MCF 10A (cell line): ENCODE results near the gene ABCC6. TPM values are rescaled to one million over a fixed set of nuclear protein-coding genes. Genes with fewer than 3 reads are reported as not detected.

Experiments used
- BruUV-seq: library from RNA; stranded (reverse); fragments of 400-500 nt; replicated peaks from 2 replicates; lab custom pipeline; 2021; lab: Mats Ljungman, UMichigan
- CTCF ChIA-PET: fragments of 300-600 bp; sonication (Branson Sonifier 250); formaldehyde crosslinking; extraction: SDS; loops from one replicate; lab custom pipeline; 2021; ENCODE audit warnings: antibody characterized with exemption, inconsistent platforms; lab: Yijun Ruan, JAX
- POLR2A ChIA-PET: fragments of 300-600, 350-650 bp; sonication (Branson Sonifier 250); formaldehyde crosslinking; extraction: SDS; loops from one replicate; lab custom pipeline; 2020; ENCODE audit warnings: antibody characterized with exemption, inconsistent platforms; lab: Yijun Ruan, JAX
- DNase-seq: peaks from one replicate; pipeline ENCODE4 v3.0.0-alpha.2; 2018; ENCODE audit not compliant: unreplicated experiment
- H3K27ac Mint-ChIP-seq: one replicate; pipeline ENCODE4 v1.8.0; 2022; ENCODE audit warnings: mild to moderate bottlenecking, low read depth, mixed read lengths; ENCODE audit not compliant: unreplicated experiment
- H3K27me3 Mint-ChIP-seq: one replicate; pipeline ENCODE4 v1.8.0; 2022; ENCODE audit warnings: mixed read lengths; ENCODE audit not compliant: insufficient read depth, unreplicated experiment
- H3K36me3 Mint-ChIP-seq: one replicate; pipeline ENCODE4 v1.8.0; 2022; ENCODE audit warnings: mild to moderate bottlenecking, moderate library complexity, mixed read lengths; ENCODE audit not compliant: insufficient read depth, unreplicated experiment
- H3K4me1 Mint-ChIP-seq: one replicate; pipeline ENCODE4 v1.8.0; 2022; ENCODE audit warnings: mixed read lengths; ENCODE audit not compliant: insufficient read depth, unreplicated experiment
- H3K4me3 Mint-ChIP-seq: one replicate; pipeline ENCODE4 v1.8.0; 2022; ENCODE audit warnings: mild to moderate bottlenecking, moderate library complexity, mixed read lengths; ENCODE audit not compliant: unreplicated experiment
- H3K9me3 Mint-ChIP-seq: one replicate; pipeline ENCODE4 v1.8.0; 2022; ENCODE audit warnings: mixed read lengths; ENCODE audit not compliant: unreplicated experiment
- CTCF ChIP-seq: fragments of 200-600 bp; IDR thresholded peaks from one replicate; pipeline ENCODE4 v1.8.0; 2022; ENCODE audit warnings: antibody characterized with exemption, mild to moderate bottlenecking; ENCODE audit not compliant: unreplicated experiment
- intact Hi-C: fragments of 100-400 bp; cut with micrococcal nuclease; formaldehyde crosslinking; loops from 2 replicates; pipeline ENCODE4 v1.14.1; 2022
- total RNA-seq: library from RNA; stranded (reverse); gene quantifications from 2 replicates; pipeline ENCODE4 v1.2.3, GENCODE V29; 2022

The ABCC6 gene
- total RNA-seq, 1 experiment from 2014 or later, result not detected

GRCh38 chr16:16120044-16120381 lies 103.3 kb downstream of the ABCC6 start:
- no peak for DNase-seq
- ChIA-PET CTCF (interaction anchor here (0.8 to 1.7 kb wide), 3 partner anchors 9 to 245 kb away, joined by 3 to 9 read pairs (median 3); no protein-coding TSS in a partner anchor), POLR2A (no interaction called here)
- H3K4me1 Mint-ChIP-seq, result no peaks in the 10 kb centered on the region
- no TSS peak for BruUV-seq
- peaks cover 75% of the 10 kb centered on the region for H3K36me3 Mint-ChIP-seq
- H3K4me3 Mint-ChIP-seq, result no peak overlapping the region
- intact Hi-C loops, result no loop called here
- H3K9me3 Mint-ChIP-seq, result peaks cover 13% of the 10 kb centered on the region
- H3K27me3 Mint-ChIP-seq, result no peaks in the 10 kb centered on the region
- no peak overlapping the region for H3K27ac Mint-ChIP-seq
- no peak for TF ChIP-seq CTCF

- Mint-ChIP-seq H3K36me3 (peaks cover 74% of the 10 kb centered on the region), H3K27ac (no peak overlapping the region), H3K9me3 (no peaks in the 10 kb centered on the region), H3K4me3 (no peak overlapping the region), H3K27me3 (no peaks in the 10 kb centered on the region), H3K4me1 (no peaks in the 10 kb centered on the region)
- CTCF ChIA-PET, result interaction anchor here (0.7 to 1.6 kb wide), 3 partner anchors 9 to 354 kb away, joined by 4 to 9 read pairs (median 4); no protein-coding TSS in a partner anchor
- DNase-seq, result no peak
- no TSS peak for BruUV-seq
- intact Hi-C loops, result no loop called here
- TF ChIP-seq CTCF, result no peak
- POLR2A ChIA-PET, result no interaction called here
Measured at GRCh38 chr16:16118337-16118736, 105.0 kb downstream of the ABCC6 start.

DNA sequence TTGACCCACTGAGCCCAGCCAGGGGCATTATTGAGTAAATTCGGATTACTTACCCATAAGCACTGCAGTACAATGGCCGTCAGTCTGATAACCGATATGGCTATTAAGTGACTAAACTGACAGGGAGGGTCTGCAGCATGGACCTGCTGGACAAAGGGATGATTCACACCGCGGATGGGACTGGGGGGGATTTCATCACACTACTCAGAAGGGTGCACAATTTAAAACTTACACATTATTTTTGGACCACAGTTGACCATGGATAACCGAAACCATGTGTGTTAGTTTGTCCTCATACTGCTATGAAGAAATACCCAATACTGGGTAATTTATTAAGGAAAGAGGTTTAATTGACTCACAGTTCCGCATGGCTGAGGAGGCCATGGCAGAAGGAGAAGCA lies 106.5 kb downstream of the ABCC6 start:
- no peak overlapping the region for H3K27ac Mint-ChIP-seq

GRCh38 chr16:16113076-16113475 lies 110.2 kb downstream of the ABCC6 start:
- no TSS peak for BruUV-seq
- TF ChIP-seq CTCF, result no peak
- Mint-ChIP-seq H3K27me3 (no peaks in the 10 kb centered on the region), H3K27ac (no peak overlapping the region), H3K36me3 (peaks cover 82% of the 10 kb centered on the region), H3K4me3 (no peak overlapping the region), H3K4me1 (no peaks in the 10 kb centered on the region), H3K9me3 (no peaks in the 10 kb centered on the region)
- intact Hi-C loops, result no loop called here
- POLR2A ChIA-PET, result no interaction called here
- CTCF ChIA-PET, result interaction anchor here (1.6 kb wide), 1 partner anchor 12 kb away, joined by 4 read pairs; no protein-coding TSS in a partner anchor
- DNase-seq, result no peak

More for the DNA sequence above, 106.5 kb downstream of the ABCC6 start:
- no peaks in the 10 kb centered on the region for H3K27me3 Mint-ChIP-seq
- H3K4me3 Mint-ChIP-seq, result no peak overlapping the region
- no TSS peak for BruUV-seq
- ChIA-PET CTCF (no interaction called here), POLR2A (no interaction called here)
- H3K4me1 Mint-ChIP-seq, result no peaks in the 10 kb centered on the region
- no peak for DNase-seq
- intact Hi-C loops, result no loop called here
- peaks cover 74% of the 10 kb centered on the region for H3K36me3 Mint-ChIP-seq
- H3K9me3 Mint-ChIP-seq, result no peaks in the 10 kb centered on the region
- TF ChIP-seq CTCF, result no peak
